HepG2 (cell line): ENCODE measurements around the gene PRDX2. TPM values are rescaled to one million over a fixed set of nuclear protein-coding genes. Genes with fewer than 3 reads are reported as not detected.

Source experiments
- ARHGAP35 ChIP-seq: sonication (generic); formaldehyde crosslinking; IDR thresholded peaks from 2 replicates; pipeline ENCODE4 v1.9.0; 2022; ENCODE audit warnings: mild to moderate bottlenecking, inconsistent platforms, moderate library complexity, missing genetic modification reagents, borderline replicate concordance
- ERF ChIP-seq: IDR thresholded peaks from 2 replicates; pipeline ENCODE4 v1.6.1; 2018; ENCODE audit warnings: missing biosample characterization, missing genetic modification reagents
- FOSL2 ChIP-seq: sonication (generic); formaldehyde crosslinking; IDR thresholded peaks from 2 replicates; pipeline ENCODE4 v1.4.0; 2020; ENCODE audit warnings: missing genetic modification reagents
- HDAC6 ChIP-seq: fragments of 200-600 bp; sonication (generic); IDR thresholded peaks from 2 replicates; pipeline ENCODE4 v1.7.0; 2017; ENCODE audit warnings: mild to moderate bottlenecking, antibody characterized with exemption, low read length, low read depth
- HES4 ChIP-seq: sonication (generic); formaldehyde crosslinking; IDR thresholded peaks from 2 replicates; pipeline ENCODE4 v1.9.0; 2021; ENCODE audit warnings: mild to moderate bottlenecking, missing genetic modification reagents, borderline replicate concordance
- HNF4A ChIP-seq: sonication (generic); formaldehyde crosslinking; IDR thresholded peaks from 2 replicates; pipeline ENCODE4 v1.4.0; 2020; ENCODE audit warnings: missing genetic modification reagents
- HNRNPL ChIP-seq: fragments of 200-400 bp; formaldehyde crosslinking; IDR thresholded peaks from 2 replicates; pipeline ENCODE4 v1.6.1; 2017; ENCODE audit warnings: mild to moderate bottlenecking, low read depth, low read length
- PHB2 ChIP-seq: fragments of 450-650 bp; IDR thresholded peaks from 2 replicates; pipeline ENCODE4 v1.6.1; 2018; ENCODE audit not compliant: partially characterized antibody
- SAP130 ChIP-seq: IDR thresholded peaks from 2 replicates; pipeline ENCODE4 v1.6.1; 2016; ENCODE audit warnings: low read depth
- SOX5 ChIP-seq: IDR thresholded peaks from 2 replicates; pipeline ENCODE4 v1.6.1; 2016; ENCODE audit warnings: borderline replicate concordance
- TCF7L2 ChIP-seq: IDR thresholded peaks from 2 replicates; pipeline ENCODE4 v1.6.1; 2011; ENCODE audit warnings: mild to moderate bottlenecking, low read depth, low read length, moderate library complexity
- TOE1 ChIP-seq: sonication (generic); formaldehyde crosslinking; IDR thresholded peaks from 2 replicates; pipeline ENCODE4 v1.4.0; 2020; ENCODE audit warnings: mild to moderate bottlenecking, missing genetic modification reagents
- ZKSCAN8 ChIP-seq: IDR thresholded peaks from 2 replicates; pipeline ENCODE4 v1.6.1; 2016; ENCODE audit warnings: borderline replicate concordance, missing genetic modification reagents, missing compliant biosample characterization
- ZNF17 ChIP-seq: sonication (generic); formaldehyde crosslinking; IDR thresholded peaks from 2 replicates; pipeline ENCODE4 v1.5.0; 2020; ENCODE audit warnings: mild to moderate bottlenecking, missing genetic modification reagents
- ZNF180 ChIP-seq: sonication (generic); formaldehyde crosslinking; IDR thresholded peaks from 2 replicates; pipeline ENCODE4 v1.4.0; 2020; ENCODE audit warnings: low read depth, missing genetic modification reagents, borderline replicate concordance
- ZNF24 ChIP-seq: fragments of 450-650 bp; IDR thresholded peaks from 2 replicates; pipeline ENCODE4 v1.6.1; 2017; ENCODE audit warnings: antibody characterized with exemption, mild to moderate bottlenecking
- ZNF274 ChIP-seq: sonication (generic); formaldehyde crosslinking; IDR thresholded peaks from 2 replicates; pipeline ENCODE4 v1.5.1; 2020; ENCODE audit warnings: mild to moderate bottlenecking, missing genetic modification reagents
- ZNF333 ChIP-seq: sonication (generic); formaldehyde crosslinking; IDR thresholded peaks from 2 replicates; pipeline ENCODE4 v1.4.0; 2020; ENCODE audit warnings: mild to moderate bottlenecking, missing genetic modification reagents, borderline replicate concordance
- ZNF33A ChIP-seq: sonication (generic); formaldehyde crosslinking; IDR thresholded peaks from 2 replicates; pipeline ENCODE4 v1.5.1; 2020; ENCODE audit warnings: missing genetic modification reagents, mild to moderate bottlenecking, moderate library complexity, borderline replicate concordance
- ZNF547 ChIP-seq: sonication (generic); formaldehyde crosslinking; IDR thresholded peaks from 2 replicates; pipeline ENCODE4 v1.5.1; 2020; ENCODE audit warnings: mild to moderate bottlenecking, missing genetic modification reagents
- ZNF713 ChIP-seq: sonication (generic); formaldehyde crosslinking; IDR thresholded peaks from 2 replicates; pipeline ENCODE4 v1.4.0; 2020; ENCODE audit warnings: mild to moderate bottlenecking, missing genetic modification reagents
- ZSCAN9 ChIP-seq: IDR thresholded peaks from 2 replicates; pipeline ENCODE4 v1.6.1; 2016; ENCODE audit warnings: borderline replicate concordance
- polyA plus RNA-seq, 8 experiments: library from polyadenylated mRNA; depleted of rRNA in 3 of 8; stranded (reverse) in 7 of 8; unstranded in 1 of 8; fragments of >200 nt; fragmentation: Illumina TruSeq in 4 of 8; extraction: Trizol in 4 of 8; gene quantifications; 2 replicates each; pipeline versions ENCODE4 v1.2.1 to v1.2.3, GENCODE V29; 2011 to 2016; ENCODE audit warnings: low read depth in 4 of 8, missing spikeins in 1 of 8, mixed read lengths in 1 of 8; ENCODE audit not compliant: insufficient read depth in 1 of 8
- total RNA-seq, 5 experiments: library from RNA; depleted of rRNA; stranded (reverse); fragments of >200 nt; fragmentation: Illumina TruSeq; extraction: Trizol; gene quantifications; 2 replicates each; pipeline ENCODE4 v1.2.3, GENCODE V29; 2016; ENCODE audit warnings: low read depth in 1 of 5
- TF ChIP-seq, protein P1 (sequence below): fragments of 450-650 bp; IDR thresholded peaks from 2 replicates; pipeline ENCODE4 v1.6.1; 2016
- TF ChIP-seq, protein P2 (sequence below): sonication (generic); formaldehyde crosslinking; conservative IDR thresholded peaks from 2 replicates; pipeline ENCODE4 v1.4.0; 2020; ENCODE audit warnings: missing genetic modification reagents
- TF ChIP-seq, protein P3 (sequence below): IDR thresholded peaks from 2 replicates; pipeline ENCODE4 v1.6.1; 2016; ENCODE audit warnings: missing genetic modification reagents, missing compliant biosample characterization
- TF ChIP-seq, protein P4 (sequence below): sonication (generic); formaldehyde crosslinking; IDR thresholded peaks from 2 replicates; pipeline ENCODE4 v1.8.0; 2022; ENCODE audit warnings: mild to moderate bottlenecking, missing genetic modification reagents, borderline replicate concordance

PRDX2 gene
- total and polyA plus RNA-seq, 2 of the 13 experiments (the other 11 are each of a cell fraction or from before 2014, with no cell fraction given): 218 to 381 TPM

DNA sequence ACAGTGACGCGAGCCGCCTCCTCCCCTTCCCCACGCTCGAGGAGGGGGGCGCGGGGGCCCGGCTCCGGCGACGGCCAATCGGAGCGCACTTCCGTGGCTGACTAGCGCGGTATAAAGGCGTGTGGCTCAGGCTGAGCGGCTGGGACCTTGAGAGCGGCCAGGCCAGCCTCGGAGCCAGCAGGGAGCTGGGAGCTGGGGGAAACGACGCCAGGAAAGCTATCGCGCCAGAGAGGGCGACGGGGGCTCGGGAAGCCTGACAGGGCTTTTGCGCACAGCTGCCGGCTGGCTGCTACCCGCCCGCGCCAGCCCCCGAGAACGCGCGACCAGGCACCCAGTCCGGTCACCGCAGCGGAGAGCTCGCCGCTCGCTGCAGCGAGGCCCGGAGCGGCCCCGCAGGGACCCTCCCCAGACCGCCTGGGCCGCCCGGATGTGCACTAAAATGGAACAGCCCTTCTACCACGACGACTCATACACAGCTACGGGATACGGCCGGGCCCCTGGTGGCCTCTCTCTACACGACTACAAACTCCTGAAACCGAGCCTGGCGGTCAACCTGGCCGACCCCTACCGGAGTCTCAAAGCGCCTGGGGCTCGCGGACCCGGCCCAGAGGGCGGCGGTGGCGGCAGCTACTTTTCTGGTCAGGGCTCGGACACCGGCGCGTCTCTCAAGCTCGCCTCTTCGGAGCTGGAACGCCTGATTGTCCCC is 10.1 kb downstream of the PRDX2 start, which contains the start of gene JUNB (continued):
- TF ChIP-seq, protein P1, sequence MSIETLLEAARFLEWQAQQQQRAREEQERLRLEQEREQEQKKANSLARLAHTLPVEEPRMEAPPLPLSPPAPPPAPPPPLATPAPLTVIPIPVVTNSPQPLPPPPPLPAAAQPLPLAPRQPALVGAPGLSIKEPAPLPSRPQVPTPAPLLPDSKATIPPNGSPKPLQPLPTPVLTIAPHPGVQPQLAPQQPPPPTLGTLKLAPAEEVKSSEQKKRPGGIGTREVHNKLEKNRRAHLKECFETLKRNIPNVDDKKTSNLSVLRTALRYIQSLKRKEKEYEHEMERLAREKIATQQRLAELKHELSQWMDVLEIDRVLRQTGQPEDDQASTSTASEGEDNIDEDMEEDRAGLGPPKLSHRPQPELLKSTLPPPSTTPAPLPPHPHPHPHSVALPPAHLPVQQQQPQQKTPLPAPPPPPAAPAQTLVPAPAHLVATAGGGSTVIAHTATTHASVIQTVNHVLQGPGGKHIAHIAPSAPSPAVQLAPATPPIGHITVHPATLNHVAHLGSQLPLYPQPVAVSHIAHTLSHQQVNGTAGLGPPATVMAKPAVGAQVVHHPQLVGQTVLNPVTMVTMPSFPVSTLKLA: no peak; the same call in none of the 2 replicates
- TF ChIP-seq ZNF547 (CRISPR knock-in tag): 0 out of 2 replicates have a peak, but pooled peaks have one; percentile 66
- TF ChIP-seq ZNF274 (CRISPR knock-in tag): no peak
- 0 out of 2 replicates have a peak, but pooled peaks have one; percentile 36 for TF ChIP-seq HNRNPL
- TF ChIP-seq ZNF33A (CRISPR knock-in tag): no peak
- peak; percentile 99 for TF ChIP-seq SAP130 (CRISPR knock-in tag)
- no peak for TF ChIP-seq ZNF24
- TF ChIP-seq ERF (CRISPR knock-in tag): peak; percentile 95
- TF ChIP-seq SOX5 (CRISPR knock-in tag): peak; percentile 66; the same call in 1 of the 2 replicates
- peak; percentile 23; the same call in 1 of the 2 replicates for TF ChIP-seq HNF4A (CRISPR knock-in tag)
- TF ChIP-seq, protein P2, sequence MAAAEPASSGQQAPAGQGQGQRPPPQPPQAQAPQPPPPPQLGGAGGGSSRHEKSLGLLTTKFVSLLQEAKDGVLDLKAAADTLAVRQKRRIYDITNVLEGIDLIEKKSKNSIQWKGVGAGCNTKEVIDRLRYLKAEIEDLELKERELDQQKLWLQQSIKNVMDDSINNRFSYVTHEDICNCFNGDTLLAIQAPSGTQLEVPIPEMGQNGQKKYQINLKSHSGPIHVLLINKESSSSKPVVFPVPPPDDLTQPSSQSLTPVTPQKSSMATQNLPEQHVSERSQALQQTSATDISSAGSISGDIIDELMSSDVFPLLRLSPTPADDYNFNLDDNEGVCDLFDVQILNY: 0 out of 2 replicates have a peak, but pooled peaks have one; percentile 54
- no peak for TF ChIP-seq HDAC6
- TF ChIP-seq ZKSCAN8: peak; percentile 79; the same call in 1 of the 2 replicates
- TF ChIP-seq ZNF17 (CRISPR knock-in tag): no peak
- TF ChIP-seq, protein P3, sequence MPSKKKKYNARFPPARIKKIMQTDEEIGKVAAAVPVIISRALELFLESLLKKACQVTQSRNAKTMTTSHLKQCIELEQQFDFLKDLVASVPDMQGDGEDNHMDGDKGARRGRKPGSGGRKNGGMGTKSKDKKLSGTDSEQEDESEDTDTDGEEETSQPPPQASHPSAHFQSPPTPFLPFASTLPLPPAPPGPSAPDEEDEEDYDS (CRISPR knock-in tag): peak; percentile 99
- no peak for TF ChIP-seq TCF7L2
- TF ChIP-seq ZNF180: no peak
- peak; percentile 44; the same call in 1 of the 2 replicates for TF ChIP-seq ZNF713 (CRISPR knock-in tag)
- TF ChIP-seq HES4 (CRISPR knock-in tag): peak; percentile 81; the same call in 1 of the 2 replicates
- TF ChIP-seq PHB2: no peak
- TF ChIP-seq ARHGAP35 (CRISPR knock-in tag): no peak
- no peak for TF ChIP-seq TOE1 (CRISPR knock-in tag)
- TF ChIP-seq, protein P4, sequence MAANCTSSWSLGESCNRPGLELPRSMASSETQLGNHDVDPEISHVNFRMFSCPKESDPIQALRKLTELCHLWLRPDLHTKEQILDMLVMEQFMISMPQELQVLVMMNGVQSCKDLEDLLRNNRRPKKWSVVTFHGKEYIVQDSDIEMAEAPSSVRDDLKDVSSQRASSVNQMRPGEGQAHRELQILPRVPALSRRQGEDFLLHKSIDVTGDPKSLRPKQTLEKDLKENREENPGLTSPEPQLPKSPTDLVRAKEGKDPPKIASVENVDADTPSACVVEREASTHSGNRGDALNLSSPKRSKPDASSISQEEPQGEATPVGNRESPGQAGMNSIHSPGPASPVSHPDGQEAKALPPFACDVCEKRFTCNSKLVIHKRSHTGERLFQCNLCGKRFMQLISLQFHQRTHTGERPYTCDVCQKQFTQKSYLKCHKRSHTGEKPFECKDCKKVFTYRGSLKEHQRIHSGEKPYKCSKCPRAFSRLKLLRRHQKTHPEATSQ: no peak
- TF ChIP-seq FOSL2 (CRISPR knock-in tag): peak; percentile 79
- no peak for TF ChIP-seq ZNF333 (CRISPR knock-in tag)
- peak; percentile 90 for TF ChIP-seq ZSCAN9 (CRISPR knock-in tag)
